A549 (cell line): ENCODE results near the gene AIMP1.

ENCODE experiments used
- RAD21 ChIP-seq, 2 experiments: fragments of >200 bp in 1 of 2; sonication (Bioruptor Twin) in 1 of 2; formaldehyde crosslinking in 1 of 2; IDR thresholded peaks in 1 of 2; conservative IDR thresholded peaks in 1 of 2; 2 replicates in 1 of 2; 3 replicates in 1 of 2; pipeline ENCODE4 v1.6.1; 2012 to 2018; ENCODE audit warnings: inconsistent platforms in 1 of 2
- USF2 ChIP-seq: fragments of 450-650 bp; IDR thresholded peaks from 2 replicates; pipeline ENCODE4 v1.6.1; 2014; ENCODE audit warnings: antibody characterized with exemption

- TF ChIP-seq RAD21 (conservative IDR thresholded peaks at IDR 0.05 in 1 of 2, IDR thresholded peaks at IDR 0.05 in 1 of 2) (no peak), USF2 (no peak)
These were observed 45.9 kb downstream of the AIMP1 start for GRCh38 chr4:106362086-106362825.
